HepG2 (cell line): Measurements from ENCODE around the gene SCRN3.

Experiments used
- ELF1 ChIP-seq: sonication (generic); formaldehyde crosslinking; IDR thresholded peaks from 2 replicates; pipeline ENCODE4 v1.4.0; 2020; ENCODE audit warnings: missing genetic modification reagents
- IRF2 ChIP-seq: IDR thresholded peaks from 2 replicates; pipeline ENCODE4 v1.6.1; 2018; ENCODE audit warnings: missing genetic modification reagents, missing compliant biosample characterization
- NR3C1 ChIP-seq: sonication (generic); formaldehyde crosslinking; IDR thresholded peaks from 2 replicates; pipeline ENCODE4 v1.4.0; 2020; ENCODE audit warnings: missing genetic modification reagents
- RFX1 ChIP-seq: fragments of 450-650 bp; IDR thresholded peaks from 2 replicates; pipeline ENCODE4 v1.6.1; 2017
- TAF15 ChIP-seq: fragments of 200-400 bp; formaldehyde crosslinking; IDR thresholded peaks from one replicate; pipeline ENCODE4 v1.6.1; 2018; ENCODE audit warnings: mild to moderate bottlenecking, low read depth, low read length; ENCODE audit not compliant: poor library complexity, severe bottlenecking

- no peak for TF ChIP-seq RFX1
- TF ChIP-seq TAF15, result no peak
- no peak for TF ChIP-seq NR3C1 (CRISPR knock-in tag)
- TF ChIP-seq ELF1 (CRISPR knock-in tag), result no peak
- no peak for TF ChIP-seq IRF2 (CRISPR knock-in tag)
Observed at GRCh38 chr2:174444761-174445160, 49.2 kb downstream of the SCRN3 start.
